Rectal smooth muscle tissue (tissue), 1 donor: Measurements from ENCODE around the gene YIF1B.

Experiments used
- H3K27ac ChIP-seq: one replicate; pipeline ENCODE4 v1.7.0; 2013; ENCODE audit warnings: low read depth, low read length, inconsistent platforms
- H3K27me3 ChIP-seq: one replicate; pipeline ENCODE4 v1.7.0; 2013; ENCODE audit warnings: low read length; ENCODE audit not compliant: control insufficient read depth, insufficient read depth
- H3K36me3 ChIP-seq: one replicate; pipeline ENCODE4 v1.7.0; 2013; ENCODE audit warnings: low read length; ENCODE audit not compliant: control insufficient read depth, insufficient read depth
- H3K4me1 ChIP-seq: one replicate; pipeline ENCODE4 v1.7.0; 2013; ENCODE audit warnings: low read length; ENCODE audit not compliant: control insufficient read depth, insufficient read depth
- H3K4me3 ChIP-seq: one replicate; pipeline ENCODE4 v1.7.0; 2013; ENCODE audit warnings: low read length
- H3K9ac ChIP-seq: one replicate; pipeline ENCODE4 v1.7.0; 2013; ENCODE audit warnings: low read length

YIF1B gene

DNA sequence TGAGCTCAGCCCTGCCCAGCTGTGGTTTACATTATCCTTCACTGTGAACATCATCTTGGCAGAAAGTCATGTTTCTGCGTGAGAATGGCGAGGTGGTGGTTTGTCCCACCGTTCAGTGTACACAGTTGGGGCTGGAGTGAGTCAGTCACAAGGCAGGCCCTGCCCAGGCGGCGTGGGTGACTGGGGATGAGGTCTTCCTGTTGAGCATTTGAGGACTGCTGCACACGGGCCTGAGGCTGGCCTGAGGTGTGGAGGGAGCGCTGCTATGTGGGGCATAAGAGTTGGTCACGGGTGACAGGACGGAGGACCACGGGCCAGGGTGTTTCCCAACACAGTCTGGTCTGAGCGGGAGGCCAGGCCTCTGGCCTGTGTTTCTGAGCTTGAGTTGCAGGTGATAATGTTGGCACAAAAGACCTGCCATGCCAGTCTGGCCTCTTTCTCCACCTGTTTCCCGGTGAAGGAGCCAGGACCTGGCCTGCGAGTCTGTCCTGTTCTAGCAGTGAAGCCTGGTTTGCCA lies 25.1 kb downstream of the YIF1B start:
- no peak overlapping the region for H3K9ac ChIP-seq
- H3K27ac ChIP-seq = peak overlapping the region; percentile 21
- H3K36me3 ChIP-seq = peaks cover 12% of the 10 kb centered on the region
- H3K4me1 ChIP-seq = no peaks in the 10 kb centered on the region
- H3K4me3 ChIP-seq = no peak overlapping the region
- no peaks in the 10 kb centered on the region for H3K27me3 ChIP-seq

DNA sequence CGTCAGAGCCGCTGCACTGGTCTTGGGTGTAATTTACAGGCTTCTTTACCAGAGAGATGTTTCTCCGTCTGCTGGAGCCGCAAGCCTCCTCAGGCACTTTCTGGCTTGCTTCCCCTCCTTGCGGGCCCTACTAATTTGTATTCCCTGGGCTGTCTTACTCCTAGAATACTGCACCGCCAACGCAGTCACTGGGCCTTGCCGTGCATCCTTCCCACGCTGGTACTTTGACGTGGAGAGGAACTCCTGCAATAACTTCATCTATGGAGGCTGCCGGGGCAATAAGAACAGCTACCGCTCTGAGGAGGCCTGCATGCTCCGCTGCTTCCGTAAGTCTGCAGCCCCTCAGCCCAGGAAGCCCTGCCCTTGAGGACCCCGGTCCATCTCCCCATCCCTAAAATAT lies 25.8 kb downstream of the YIF1B start:
- H3K9ac ChIP-seq = no peak overlapping the region
- H3K27ac ChIP-seq = no peak overlapping the region
- no peak overlapping the region for H3K4me3 ChIP-seq
- H3K4me1 ChIP-seq = no peaks in the 10 kb centered on the region
- peaks cover 12% of the 10 kb centered on the region for H3K36me3 ChIP-seq
- H3K27me3 ChIP-seq = no peaks in the 10 kb centered on the region

DNA sequence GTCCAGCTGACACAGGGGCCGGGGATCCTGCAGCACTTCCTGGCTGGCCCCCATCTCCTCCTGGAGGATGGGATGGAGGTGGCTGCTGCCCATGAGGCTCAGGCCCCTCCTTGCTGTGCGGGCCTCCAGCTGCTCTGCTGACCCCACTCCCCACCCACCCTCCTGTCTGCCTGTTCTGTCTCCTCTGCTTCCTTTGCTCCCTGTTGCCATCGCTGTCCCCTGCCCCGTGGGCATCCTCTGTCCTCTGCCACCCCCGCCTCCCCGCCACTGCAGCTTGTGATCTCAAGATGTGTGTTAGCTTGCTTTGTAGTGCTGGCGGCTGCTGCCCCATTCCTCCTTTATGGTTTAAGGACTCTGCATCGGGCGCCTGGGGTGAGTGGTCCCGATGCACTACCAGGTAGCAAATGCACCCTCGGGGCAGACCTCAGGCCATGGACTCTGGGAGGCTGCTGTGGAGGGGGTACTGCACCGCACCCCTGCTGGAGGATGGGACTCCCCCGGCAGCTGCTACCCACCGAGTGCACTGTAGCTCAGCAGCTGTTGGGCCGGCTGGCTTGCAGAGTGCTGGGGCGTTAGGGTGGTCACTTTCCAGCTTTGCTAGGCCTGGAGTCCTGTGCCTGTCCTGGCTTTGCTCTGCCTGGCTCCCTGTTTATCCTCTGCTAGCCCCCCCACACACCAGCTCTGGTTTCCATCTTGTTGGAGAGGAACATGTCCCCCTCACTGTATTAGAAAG lies 27.5 kb downstream of the YIF1B start:
- Histone ChIP-seq H3K4me1 (no peaks in the 10 kb centered on the region), H3K27me3 (no peaks in the 10 kb centered on the region), H3K36me3 (peaks cover 15% of the 10 kb centered on the region), H3K4me3 (no peak overlapping the region), H3K9ac (no peak overlapping the region), H3K27ac (no peak overlapping the region)

DNA sequence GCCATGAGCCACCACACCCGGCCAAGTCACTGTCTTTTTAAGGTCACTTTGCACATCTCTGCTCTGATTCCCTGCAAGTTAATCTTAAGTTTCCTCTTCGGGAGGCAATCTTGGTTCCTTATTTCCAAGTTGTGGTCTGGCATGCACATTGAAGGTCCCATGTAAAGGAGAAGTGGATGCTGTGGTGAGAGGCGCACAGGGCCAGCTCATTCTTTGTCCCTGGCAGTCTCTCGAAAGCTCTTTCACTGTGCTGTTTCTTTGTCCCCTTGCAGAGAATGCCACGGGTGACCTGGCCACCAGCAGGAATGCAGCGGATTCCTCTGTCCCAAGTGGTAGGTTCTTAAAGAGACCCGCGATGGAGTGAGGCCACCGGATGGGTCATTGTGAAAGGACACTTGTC lies 28.1 kb downstream of the YIF1B start:
- Histone ChIP-seq H3K4me3 (no peak overlapping the region), H3K27me3 (no peaks in the 10 kb centered on the region), H3K4me1 (no peaks in the 10 kb centered on the region), H3K27ac (no peak overlapping the region), H3K36me3 (peaks cover 15% of the 10 kb centered on the region), H3K9ac (no peak overlapping the region)

DNA sequence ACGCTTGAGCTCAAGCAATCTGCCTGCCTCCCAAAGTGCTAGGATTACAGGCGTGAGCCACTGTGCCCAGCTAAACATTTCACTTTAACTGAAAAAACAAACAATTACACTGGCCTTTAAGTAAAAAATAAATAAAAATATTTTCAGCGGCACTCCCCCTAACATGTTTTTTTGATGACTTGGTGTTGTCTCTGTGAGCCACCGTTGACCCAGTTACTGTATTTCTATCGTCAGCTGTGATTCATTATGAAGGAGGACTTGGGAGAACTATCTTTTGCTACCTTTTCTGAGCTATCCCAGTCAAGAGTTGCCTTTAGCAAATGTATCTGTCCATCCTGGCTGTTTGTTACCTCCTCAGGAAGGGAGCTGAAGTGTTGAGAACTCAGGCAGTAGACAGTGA lies 30.2 kb downstream of the YIF1B start:
- Histone ChIP-seq H3K27me3 (no peaks in the 10 kb centered on the region), H3K9ac (no peak overlapping the region), H3K27ac (no peak overlapping the region), H3K4me3 (no peak overlapping the region), H3K4me1 (no peaks in the 10 kb centered on the region), H3K36me3 (peaks cover 7% of the 10 kb centered on the region)

DNA sequence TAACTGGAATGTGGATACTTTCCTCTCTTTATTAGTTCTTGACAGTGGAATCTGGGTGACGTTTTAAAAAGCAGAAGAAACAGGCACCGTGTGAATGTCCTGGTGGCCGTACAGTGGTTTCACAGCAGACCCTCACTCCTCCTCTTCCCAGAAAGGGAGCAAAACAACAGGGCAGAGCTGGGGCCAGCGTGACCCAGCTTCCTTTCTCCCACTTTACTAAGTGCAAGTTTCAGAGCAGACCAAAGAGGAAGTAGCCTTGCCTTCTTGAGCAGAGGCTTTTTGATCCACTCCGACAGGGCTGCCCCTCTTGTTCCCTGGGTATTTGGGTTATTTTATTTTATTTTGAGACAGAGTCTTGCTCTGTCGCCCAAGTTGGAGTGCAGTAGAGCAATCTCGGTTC lies 31.3 kb downstream of the YIF1B start:
- Histone ChIP-seq H3K27me3 (no peaks in the 10 kb centered on the region), H3K27ac (no peak overlapping the region), H3K9ac (no peak overlapping the region), H3K4me1 (no peaks in the 10 kb centered on the region), H3K36me3 (peaks cover 3% of the 10 kb centered on the region), H3K4me3 (no peak overlapping the region)

DNA sequence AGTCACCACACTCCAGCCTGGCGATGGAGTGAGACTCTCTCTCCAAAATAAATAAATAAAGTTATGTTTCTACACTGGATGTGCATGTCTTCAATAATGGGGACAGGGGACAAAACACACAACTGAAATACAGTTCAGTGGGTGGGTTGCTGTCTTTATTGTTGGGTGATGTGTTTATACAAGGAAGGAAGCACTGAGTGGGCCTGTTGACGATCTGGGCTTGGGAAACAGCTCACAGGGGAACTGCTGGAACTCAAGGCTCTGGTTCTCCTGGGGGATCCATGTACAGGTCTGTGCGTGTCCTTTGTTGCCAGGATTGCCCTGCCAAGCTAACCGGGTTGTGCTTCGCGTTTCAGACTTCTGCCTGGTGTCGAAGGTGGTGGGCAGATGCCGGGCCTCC lies 32.5 kb downstream of the YIF1B start:
- no peak overlapping the region for H3K27ac ChIP-seq
- H3K36me3 ChIP-seq = peaks cover 3% of the 10 kb centered on the region
- no peaks in the 10 kb centered on the region for H3K27me3 ChIP-seq
- H3K4me1 ChIP-seq = no peaks in the 10 kb centered on the region
- no peak overlapping the region for H3K9ac ChIP-seq
- no peak overlapping the region for H3K4me3 ChIP-seq

DNA sequence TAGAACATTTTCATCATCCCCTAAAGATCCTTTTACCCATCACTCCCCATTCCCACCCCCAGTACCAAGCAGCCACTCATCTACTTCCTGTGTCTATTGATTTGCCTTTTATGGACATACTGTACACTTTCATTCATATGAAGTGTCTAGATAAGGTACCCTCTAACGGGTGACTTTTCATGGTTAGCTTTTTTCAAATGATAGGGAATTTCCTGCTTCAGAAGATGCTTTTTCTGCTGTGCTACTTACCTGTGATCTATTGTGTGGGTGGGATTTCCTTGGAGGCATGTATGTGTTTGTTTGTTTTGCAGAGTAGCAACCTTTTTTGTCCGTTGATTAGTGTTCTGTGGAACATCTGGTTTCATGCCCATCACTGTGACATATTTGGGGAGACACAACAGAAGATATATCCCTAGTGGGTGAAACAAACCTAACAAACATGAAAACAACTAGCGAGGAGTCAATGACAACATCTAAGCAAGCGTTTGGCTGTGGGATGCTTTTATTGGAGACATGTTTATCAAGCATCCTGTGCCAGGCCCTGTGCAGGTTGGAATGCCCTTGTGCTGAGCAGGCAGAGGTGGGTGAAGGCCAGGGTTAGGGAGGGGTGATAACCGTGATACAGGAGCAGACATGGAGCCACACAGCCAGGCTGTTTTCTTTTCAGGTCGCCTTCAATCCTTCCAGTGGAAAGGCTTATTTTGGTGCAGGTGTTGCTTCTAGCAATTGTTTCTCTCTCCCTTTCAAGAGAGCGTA lies 33.8 kb downstream of the YIF1B start:
- no peak overlapping the region for H3K27ac ChIP-seq
- no peaks in the 10 kb centered on the region for H3K27me3 ChIP-seq
- no peak overlapping the region for H3K9ac ChIP-seq
- no peak overlapping the region for H3K4me3 ChIP-seq
- H3K4me1 ChIP-seq = peaks cover 4% of the 10 kb centered on the region
- H3K36me3 ChIP-seq = peaks cover 3% of the 10 kb centered on the region

DNA sequence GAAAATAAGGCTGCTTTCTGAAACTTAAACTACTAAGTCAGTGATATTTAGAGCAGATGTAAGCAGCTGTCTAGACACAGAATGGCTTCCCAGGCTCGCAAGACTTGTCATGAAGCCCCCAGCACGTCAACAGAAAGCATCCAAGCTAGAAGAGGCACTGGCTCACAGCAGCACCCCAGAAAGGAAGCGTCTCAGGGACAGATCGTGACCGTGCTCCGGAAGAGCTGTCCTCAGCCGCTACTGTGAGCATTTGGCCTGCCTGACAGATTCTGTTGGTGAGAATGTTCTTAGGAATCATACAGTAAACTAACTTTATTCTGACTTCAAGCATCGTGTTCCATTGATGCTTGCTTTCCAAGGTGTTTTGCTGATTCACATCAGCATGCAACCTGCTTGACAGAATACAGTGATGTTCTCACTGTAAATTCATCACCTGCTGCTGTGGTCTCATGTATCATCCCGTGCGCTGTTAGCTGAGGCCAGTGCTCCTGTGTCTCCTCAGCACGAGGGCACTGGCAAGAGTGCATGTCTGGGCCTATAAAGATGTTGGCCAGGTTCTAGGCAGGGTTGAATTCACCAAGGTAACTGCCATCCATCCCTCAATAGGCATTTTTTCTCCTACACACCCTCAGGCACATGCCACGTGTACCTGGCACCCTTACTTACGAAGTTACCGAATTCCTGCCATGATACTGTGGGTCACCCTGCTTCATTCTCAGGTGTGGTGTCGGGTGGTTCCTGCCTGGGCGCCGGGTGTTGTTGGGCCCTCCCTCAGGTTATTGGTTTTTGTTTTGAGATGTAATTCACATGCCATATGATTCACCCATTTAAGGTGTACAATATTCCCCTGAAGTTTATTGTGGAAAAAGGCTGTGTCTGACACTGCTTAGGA lies 35.5 kb downstream of the YIF1B start:
- H3K36me3 ChIP-seq = peaks cover 3% of the 10 kb centered on the region
- H3K4me1 ChIP-seq = peaks cover 4% of the 10 kb centered on the region
- no peaks in the 10 kb centered on the region for H3K27me3 ChIP-seq
- no peak overlapping the region for H3K9ac ChIP-seq
- no peak overlapping the region for H3K4me3 ChIP-seq
- H3K27ac ChIP-seq = peak overlapping the region; percentile 18

DNA sequence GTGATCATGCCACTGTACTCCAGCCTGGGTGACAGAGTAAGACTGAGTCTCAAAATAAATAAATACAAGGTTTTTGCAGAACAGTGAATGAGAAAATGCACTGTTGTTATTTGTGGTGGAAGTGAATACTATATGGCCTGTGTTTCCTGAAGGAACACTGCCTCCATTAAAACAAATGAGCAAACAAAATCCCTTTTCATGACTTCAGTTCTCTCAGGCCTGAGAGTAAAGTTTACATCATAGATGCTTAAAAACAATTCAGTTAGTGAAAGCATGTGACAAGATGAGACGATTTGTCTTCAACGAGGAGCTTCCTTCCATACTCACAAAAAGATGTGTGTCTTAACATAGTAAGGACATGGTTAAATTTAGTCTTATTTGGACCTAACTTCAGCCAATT lies 37.0 kb downstream of the YIF1B start:
- no peak overlapping the region for H3K4me3 ChIP-seq
- H3K27ac ChIP-seq = peak overlapping the region; percentile 53
- H3K4me1 ChIP-seq = peaks cover 4% of the 10 kb centered on the region
- H3K27me3 ChIP-seq = no peaks in the 10 kb centered on the region
- H3K36me3 ChIP-seq = no peaks in the 10 kb centered on the region
- no peak overlapping the region for H3K9ac ChIP-seq

DNA sequence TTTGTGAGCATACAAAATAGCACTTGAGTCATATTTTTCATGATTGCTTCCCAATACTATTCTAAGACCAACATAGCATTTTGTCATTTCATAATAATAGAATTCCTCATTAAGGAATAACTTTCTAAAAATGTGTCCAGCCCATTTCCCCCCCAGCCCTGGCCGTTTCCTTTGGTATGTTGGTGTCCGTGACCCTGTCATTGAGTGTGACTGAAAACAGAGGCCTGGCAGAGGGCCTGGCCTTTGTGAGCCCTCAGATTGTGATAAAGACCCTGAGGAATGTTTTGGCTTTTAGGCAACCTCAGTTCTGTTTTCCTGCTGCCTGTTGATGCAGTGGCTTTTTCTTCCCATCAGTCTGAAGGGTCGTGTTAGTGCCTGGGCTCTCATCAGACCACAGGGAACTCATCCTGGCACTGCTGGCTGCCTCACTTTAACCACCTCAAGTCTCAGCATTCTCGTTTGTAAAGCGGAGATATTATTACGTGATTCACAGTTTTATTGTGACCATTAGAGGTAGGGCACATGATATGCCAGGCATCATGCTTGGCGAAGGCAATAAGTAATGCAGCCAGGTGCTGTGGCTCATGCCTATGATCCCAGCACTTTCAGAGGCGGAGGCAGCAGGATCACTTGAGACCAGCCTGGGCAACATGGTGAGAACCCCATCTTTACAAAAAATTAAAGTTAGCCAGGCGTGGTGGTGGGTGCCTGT lies 37.6 kb downstream of the YIF1B start:
- no peaks in the 10 kb centered on the region for H3K36me3 ChIP-seq
- peak overlapping the region; percentile 53 for H3K27ac ChIP-seq
- H3K4me3 ChIP-seq = no peak overlapping the region
- peaks cover 7% of the 10 kb centered on the region for H3K4me1 ChIP-seq
- H3K27me3 ChIP-seq = no peaks in the 10 kb centered on the region
- no peak overlapping the region for H3K9ac ChIP-seq

DNA sequence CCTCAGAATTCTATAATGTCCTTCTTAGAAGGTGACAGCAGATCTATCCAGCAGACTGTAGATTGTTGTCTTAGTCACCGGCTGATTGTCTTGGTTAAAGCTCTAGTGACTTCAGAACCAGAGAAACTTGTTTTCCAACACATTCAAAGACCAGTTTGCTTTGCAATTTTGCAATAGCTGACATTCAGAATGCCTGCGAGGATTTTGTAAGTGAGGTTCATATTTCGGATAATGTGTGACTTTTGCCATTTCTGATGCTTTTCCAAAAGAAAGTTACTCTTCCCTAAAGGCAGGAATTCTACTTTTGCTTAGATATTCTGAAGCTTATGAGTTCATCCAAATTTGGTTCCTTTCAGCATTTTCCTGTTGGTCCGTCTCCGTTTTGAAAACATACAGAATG lies 38.2 kb downstream of the YIF1B start:
- no peak overlapping the region for H3K9ac ChIP-seq
- no peak overlapping the region for H3K27ac ChIP-seq
- H3K4me1 ChIP-seq = peaks cover 7% of the 10 kb centered on the region
- no peaks in the 10 kb centered on the region for H3K27me3 ChIP-seq
- H3K4me3 ChIP-seq = no peak overlapping the region
- H3K36me3 ChIP-seq = no peaks in the 10 kb centered on the region
